ENCODE results near the gene DDX24.
A peak's percentile ranks its signal among the peaks of the same experiment; 100 is the strongest.

The DDX24 gene

DNA sequence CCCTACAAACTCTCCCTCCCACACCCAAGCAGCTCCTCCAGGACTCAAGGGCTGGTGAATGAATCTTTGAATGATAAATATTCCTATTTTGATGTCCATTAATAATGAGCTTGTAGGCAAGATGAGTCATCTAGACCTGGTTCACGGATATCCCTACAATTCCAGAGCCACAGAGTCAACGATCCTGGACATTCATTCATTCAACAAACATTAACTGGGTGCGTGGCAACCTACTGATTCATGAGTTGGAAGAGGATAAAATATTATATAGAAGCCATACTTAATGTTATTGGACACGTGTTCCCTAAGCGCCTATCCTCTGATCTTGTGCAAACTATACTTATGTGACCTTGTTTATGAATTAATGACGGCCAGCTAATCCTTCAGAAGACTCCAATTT is 55.3 kb downstream of the DDX24 start:
- Histone ChIP-seq H3K4me3 (ENCODE audit: insufficient read depth in 1 of 2, low read depth in 1 of 2, low read length in 2 of 2) (peak overlapping the region in 1 of 2 experiments; percentile 72), H3K27ac (ENCODE audit: low read length, poor library complexity, severe bottlenecking) (no peak overlapping the region), H3K27me3 (ENCODE audit: control insufficient read depth in 1 of 2, insufficient read depth in 1 of 2, low read length in 2 of 2) (peaks cover 0 to 5% of the 10 kb centered on the region in 2 experiments), H3K18ac (ENCODE audit: low read depth in 1 of 2, low read length in 2 of 2) (no peak overlapping the region), H2BK12ac (ENCODE audit: low read length in 2 of 2) (no peak overlapping the region), H3K36me3 (ENCODE audit: control insufficient read depth in 1 of 2, insufficient read depth in 2 of 2, low read depth in 1 of 2, low read length in 2 of 2) (no peaks in the 10 kb centered on the region), H3K79me1 (replicated peaks; ENCODE audit: low read length, poor library complexity, severe bottlenecking) (peaks cover 22% of the 10 kb centered on the region), H4K91ac (ENCODE audit: low read length) (no peak overlapping the region), H3K4me1 (ENCODE audit: control insufficient read depth, insufficient read depth, low read depth, low read length) (peaks cover 26% of the 10 kb centered on the region), H3K9ac (ENCODE audit: low read length) (no peak overlapping the region), H3K14ac (ENCODE audit: low read length in 2 of 2) (no peak overlapping the region), H2BK15ac (ENCODE audit: low read depth, poor library complexity, severe bottlenecking) (no peak overlapping the region), H2AK5ac (ENCODE audit: low read length, severe bottlenecking) (no peak overlapping the region), H2AFZ (ENCODE audit: low read depth, low read length) (no peak overlapping the region), H3K4ac (ENCODE audit: low read depth in 1 of 2, low read length in 2 of 2) (no peak overlapping the region), H2BK5ac (ENCODE audit: low read depth, low read length, poor library complexity, severe bottlenecking) (no peak overlapping the region), H2BK120ac (ENCODE audit: low read depth, low read length) (no peak overlapping the region), H3K9me3 (ENCODE audit: control insufficient read depth, low read length) (no peaks in the 10 kb centered on the region), H3K4me2 (ENCODE audit: low read length, poor library complexity, severe bottlenecking) (peak overlapping the region; percentile 36), H4K8ac (ENCODE audit: low read length) (no peak overlapping the region), H3K23ac (ENCODE audit: low read length in 2 of 2) (no peak overlapping the region)
- 67% methylated on average over 3 of the region's 6 CpGs for WGBS
- no peak for DNase-seq

DNA sequence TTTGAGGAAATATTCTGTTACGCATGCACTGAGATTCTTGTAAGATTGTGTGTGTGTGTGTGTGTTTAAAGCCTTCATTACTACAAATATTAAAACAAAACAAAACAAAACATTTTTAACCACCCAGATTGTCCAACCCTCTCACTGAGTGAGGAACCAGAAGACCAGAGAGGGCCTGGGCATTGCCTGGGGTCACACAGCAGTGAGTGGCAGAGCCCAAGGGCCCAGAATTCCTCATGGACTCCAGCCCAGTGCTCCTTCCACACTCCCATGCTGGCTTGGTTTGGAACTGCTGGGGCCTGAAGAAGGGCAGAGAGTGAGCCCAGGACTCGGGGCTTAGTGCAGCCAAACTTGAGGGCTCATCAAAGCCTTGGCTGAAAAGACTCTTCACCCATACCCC is 56.5 kb downstream of the DDX24 start:
- H3K4me2 ChIP-seq (ENCODE audit: low read length, poor library complexity, severe bottlenecking), result no peak overlapping the region
- H2BK120ac ChIP-seq (ENCODE audit: low read depth, low read length), result no peak overlapping the region
- no peak overlapping the region for H2AK5ac ChIP-seq (ENCODE audit: low read length, severe bottlenecking)
- no peaks in the 10 kb centered on the region for H3K36me3 ChIP-seq (ENCODE audit: control insufficient read depth in 1 of 2, insufficient read depth in 2 of 2, low read depth in 1 of 2, low read length in 2 of 2)
- no peak overlapping the region for H3K23ac ChIP-seq (ENCODE audit: low read length in 2 of 2)
- no peak overlapping the region for H2BK12ac ChIP-seq (ENCODE audit: low read length in 2 of 2)
- no CpG with 5 or more reads among the region's 2 CpGs for WGBS
- no peak overlapping the region for H4K91ac ChIP-seq (ENCODE audit: low read length)
- DNase-seq, result no peak
- no peaks in the 10 kb centered on the region for H3K9me3 ChIP-seq (ENCODE audit: control insufficient read depth, low read length)
- H2BK5ac ChIP-seq (ENCODE audit: low read depth, low read length, poor library complexity, severe bottlenecking), result no peak overlapping the region
- H3K9ac ChIP-seq (ENCODE audit: low read length), result no peak overlapping the region
- H3K18ac ChIP-seq (ENCODE audit: low read depth in 1 of 2, low read length in 2 of 2), result no peak overlapping the region
- H3K4me3 ChIP-seq (ENCODE audit: insufficient read depth in 1 of 2, low read depth in 1 of 2, low read length in 2 of 2), result no peak overlapping the region
- peaks cover 19% of the 10 kb centered on the region for H3K79me1 ChIP-seq (replicated peaks; ENCODE audit: low read length, poor library complexity, severe bottlenecking)
- no peak overlapping the region for H3K14ac ChIP-seq (ENCODE audit: low read length in 2 of 2)
- H3K4ac ChIP-seq (ENCODE audit: low read depth in 1 of 2, low read length in 2 of 2), result no peak overlapping the region
- H4K8ac ChIP-seq (ENCODE audit: low read length), result no peak overlapping the region
- H3K27ac ChIP-seq (ENCODE audit: low read length, poor library complexity, severe bottlenecking), result no peak overlapping the region
- peaks cover 0 to 5% of the 10 kb centered on the region in 2 experiments for H3K27me3 ChIP-seq (ENCODE audit: control insufficient read depth in 1 of 2, insufficient read depth in 1 of 2, low read length in 2 of 2)
- no peak overlapping the region for H2AFZ ChIP-seq (ENCODE audit: low read depth, low read length)
- H2BK15ac ChIP-seq (ENCODE audit: low read depth, poor library complexity, severe bottlenecking), result no peak overlapping the region
- peaks cover 26% of the 10 kb centered on the region for H3K4me1 ChIP-seq (ENCODE audit: control insufficient read depth, insufficient read depth, low read depth, low read length)

GRCh38 chr14:94022532-94023411 is 58.2 kb downstream of the DDX24 start:
- Histone ChIP-seq H2BK15ac (ENCODE audit: low read depth, poor library complexity, severe bottlenecking) (no peak overlapping the region), H2AFZ (ENCODE audit: low read depth, low read length) (no peak overlapping the region), H3K4me3 (ENCODE audit: insufficient read depth in 1 of 2, low read depth in 1 of 2, low read length in 2 of 2) (no peak overlapping the region), H3K9me3 (ENCODE audit: control insufficient read depth, low read length) (no peaks in the 10 kb centered on the region), H2BK120ac (ENCODE audit: low read depth, low read length) (no peak overlapping the region), H3K79me1 (replicated peaks; ENCODE audit: low read length, poor library complexity, severe bottlenecking) (peaks cover 13% of the 10 kb centered on the region), H3K23ac (ENCODE audit: low read length in 2 of 2) (no peak overlapping the region), H3K4me2 (ENCODE audit: low read length, poor library complexity, severe bottlenecking) (no peak overlapping the region), H3K18ac (ENCODE audit: low read depth in 1 of 2, low read length in 2 of 2) (no peak overlapping the region), H4K8ac (ENCODE audit: low read length) (no peak overlapping the region), H3K14ac (ENCODE audit: low read length in 2 of 2) (no peak overlapping the region), H2AK5ac (ENCODE audit: low read length, severe bottlenecking) (no peak overlapping the region), H2BK5ac (ENCODE audit: low read depth, low read length, poor library complexity, severe bottlenecking) (no peak overlapping the region), H3K27ac (ENCODE audit: low read length, poor library complexity, severe bottlenecking) (no peak overlapping the region), H3K4ac (ENCODE audit: low read depth in 1 of 2, low read length in 2 of 2) (no peak overlapping the region), H3K36me3 (ENCODE audit: control insufficient read depth in 1 of 2, insufficient read depth in 2 of 2, low read depth in 1 of 2, low read length in 2 of 2) (no peaks in the 10 kb centered on the region), H3K9ac (ENCODE audit: low read length) (no peak overlapping the region), H3K27me3 (ENCODE audit: control insufficient read depth in 1 of 2, insufficient read depth in 1 of 2, low read length in 2 of 2) (peaks cover 6 to 14% of the 10 kb centered on the region in 2 experiments), H2BK12ac (ENCODE audit: low read length in 2 of 2) (no peak overlapping the region), H3K4me1 (ENCODE audit: control insufficient read depth, insufficient read depth, low read depth, low read length) (peaks cover 22% of the 10 kb centered on the region), H4K91ac (ENCODE audit: low read length) (no peak overlapping the region)
- DNase-seq, result no peak
- WGBS, result 77% methylated on average over 10 of the region's 10 CpGs

DNA sequence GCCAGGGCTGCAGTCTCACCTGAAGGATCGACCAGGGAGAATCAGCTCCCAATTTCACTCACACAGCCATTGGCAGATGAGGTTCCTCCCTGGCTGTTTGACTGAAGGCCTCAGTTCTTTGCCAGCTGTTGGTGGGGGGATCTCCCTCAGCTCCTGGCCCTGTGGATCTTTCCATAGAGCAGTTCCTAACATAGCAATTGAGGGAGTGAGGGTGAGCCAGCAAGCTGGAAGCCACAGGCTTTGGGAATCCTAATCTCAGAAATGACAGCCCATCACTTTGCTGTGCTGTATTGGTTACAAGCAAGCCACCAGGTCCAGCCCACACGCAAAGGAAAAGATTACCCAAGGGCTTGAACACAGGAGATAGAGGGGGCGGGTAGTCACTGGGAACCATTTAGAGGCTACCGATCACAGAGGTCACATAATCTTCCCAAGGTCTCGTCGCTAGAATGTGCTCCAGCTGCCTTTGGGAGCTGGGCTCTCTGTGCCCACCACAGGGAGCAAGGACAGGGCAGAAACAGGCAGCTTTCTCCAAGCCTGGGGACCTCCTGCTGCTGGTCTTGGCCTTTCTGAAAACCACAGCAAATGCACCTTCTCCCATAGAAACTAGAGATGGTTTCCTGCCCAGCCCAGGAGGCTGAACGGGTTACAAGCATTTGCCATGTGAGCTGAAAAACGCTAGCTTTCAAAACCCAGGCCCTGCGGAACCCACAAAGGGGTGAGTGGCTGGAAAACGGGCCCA is 59.4 kb downstream of the DDX24 start:
- Histone ChIP-seq H3K9ac (ENCODE audit: low read length) (no peak overlapping the region), H4K8ac (ENCODE audit: low read length) (no peak overlapping the region), H3K23ac (ENCODE audit: low read length in 2 of 2) (no peak overlapping the region), H2AK5ac (ENCODE audit: low read length, severe bottlenecking) (no peak overlapping the region), H3K14ac (ENCODE audit: low read length in 2 of 2) (no peak overlapping the region), H3K4ac (ENCODE audit: low read depth in 1 of 2, low read length in 2 of 2) (no peak overlapping the region), H3K18ac (ENCODE audit: low read depth in 1 of 2, low read length in 2 of 2) (no peak overlapping the region), H2BK5ac (ENCODE audit: low read depth, low read length, poor library complexity, severe bottlenecking) (no peak overlapping the region), H2BK120ac (ENCODE audit: low read depth, low read length) (no peak overlapping the region), H4K91ac (ENCODE audit: low read length) (no peak overlapping the region), H2BK12ac (ENCODE audit: low read length in 2 of 2) (no peak overlapping the region), H2AFZ (ENCODE audit: low read depth, low read length) (no peak overlapping the region), H3K4me2 (ENCODE audit: low read length, poor library complexity, severe bottlenecking) (no peak overlapping the region), H3K4me3 (ENCODE audit: insufficient read depth in 1 of 2, low read depth in 1 of 2, low read length in 2 of 2) (no peak overlapping the region), H3K4me1 (ENCODE audit: control insufficient read depth, insufficient read depth, low read depth, low read length) (peaks cover 11% of the 10 kb centered on the region), H3K27me3 (ENCODE audit: control insufficient read depth in 1 of 2, insufficient read depth in 1 of 2, low read length in 2 of 2) (peaks cover 15 to 26% of the 10 kb centered on the region in 2 experiments), H2BK15ac (ENCODE audit: low read depth, poor library complexity, severe bottlenecking) (no peak overlapping the region), H3K36me3 (ENCODE audit: control insufficient read depth in 1 of 2, insufficient read depth in 2 of 2, low read depth in 1 of 2, low read length in 2 of 2) (no peaks in the 10 kb centered on the region), H3K9me3 (ENCODE audit: control insufficient read depth, low read length) (no peaks in the 10 kb centered on the region), H3K27ac (ENCODE audit: low read length, poor library complexity, severe bottlenecking) (peak overlapping the region; percentile 17), H3K79me1 (replicated peaks; ENCODE audit: low read length, poor library complexity, severe bottlenecking) (peaks cover under 1% of the 10 kb centered on the region)
- DNase-seq, result no peak
- 71% methylated on average over 9 of the region's 10 CpGs for WGBS
